Transverse colon (tissue), 4 donors: ENCODE results near the gene NBEAL2. TPM values are rescaled to one million over a fixed set of nuclear protein-coding genes. Genes with fewer than 3 reads are reported as not detected.
A peak's percentile ranks its signal among the peaks of the same experiment; 100 is the strongest.

Source experiments
- DNase-seq: peaks from one replicate; pipeline ENCODE4 v3.0.0-alpha.2; 2019
- H3K27ac ChIP-seq, 4 donors: fragments of 200-600 bp; sonication (generic); 2 replicates each; pipeline ENCODE4 v1.5.1; 2016 to 2018; ENCODE audit warnings: inconsistent platforms in 4 of 4
- H3K27me3 ChIP-seq: fragments of 200-600 bp; sonication (generic); 2 replicates; pipeline ENCODE4 v1.5.1; 2017; ENCODE audit warnings: inconsistent platforms
- H3K36me3 ChIP-seq, 4 donors: fragments of 200-600 bp; sonication (generic); 2 replicates each; pipeline ENCODE4 v1.5.1; 2017 to 2019; ENCODE audit warnings: inconsistent platforms in 4 of 4
- H3K4me1 ChIP-seq, 4 donors: fragments of 200-600 bp; sonication (generic); 2 replicates each; pipeline ENCODE4 v1.5.1; 2017 to 2020; ENCODE audit warnings: inconsistent platforms in 4 of 4
- H3K4me3 ChIP-seq, 4 donors: fragments of 200-600 bp; sonication (generic); 1 replicate in 1 of 4; 2 replicates in 3 of 4; pipeline versions ENCODE4 v1.5.1 to v1.6.1; 2017 to 2019; ENCODE audit warnings: inconsistent platforms in 4 of 4
- H3K9me3 ChIP-seq, 2 donors: fragments of 200-600 bp; sonication (generic); 2 replicates each; pipeline ENCODE4 v1.5.1; 2017 to 2019; ENCODE audit warnings: inconsistent platforms in 2 of 2
- EP300 ChIP-seq: sonication (generic); formaldehyde crosslinking; IDR thresholded peaks from one replicate; pipeline ENCODE4 v1.6.1; 2017; ENCODE audit warnings: antibody characterized with exemption, low read depth
- POLR2A ChIP-seq: fragments of 450-650 bp; IDR thresholded peaks from one replicate; pipeline ENCODE4 v1.6.1; 2016; ENCODE audit warnings: antibody characterized with exemption, mild to moderate bottlenecking, moderate library complexity
- POLR2AphosphoS5 ChIP-seq, 3 donors: sonication (generic); formaldehyde crosslinking; IDR thresholded peaks; one replicate each; pipeline ENCODE4 v1.6.1; 2016; ENCODE audit warnings: antibody characterized with exemption in 3 of 3
- WGBS, 2 donors: methylation state at CpG; one replicate each; pipeline ENCODE4 v1.1.5; 2018; ENCODE audit warnings: low coverage in 1 of 2; 5-methylcytosine and 5-hydroxymethylcytosine counted together
- in situ Hi-C, 4 donors: fragments of 200-750 bp; cut with MboI; loops; one replicate each; pipeline versions ENCODE4 v1.15.0 to v1.15.1; 2017; ENCODE audit warnings: low sequenced_read_pairs in 3 of 4, low pct_ligation_motif_present in 1 of 4, low pct_unique_long_range_greater_than_20kb in 1 of 4
- intact Hi-C: fragments of 100-400 bp; cut with DNase I; formaldehyde crosslinking; loops from one replicate; pipeline ENCODE4 v1.15.1; 2023; ENCODE audit warnings: low total_unique reads
- total RNA-seq, 4 donors: library from RNA; depleted of rRNA; stranded (reverse); fragments of >200 nt; gene quantifications; one replicate each; pipeline ENCODE4 v1.1.0, GENCODE V29; 2016
- TF ChIP-seq, protein P1 (sequence below), 5 experiments: fragments of 200-600 bp in 3 of 5; fragments of 450-650 bp in 2 of 5; sonication (generic) in 3 of 5; IDR thresholded peaks; 1 replicate in 2 of 5; 2 replicates in 3 of 5; pipeline ENCODE4 v1.5.1; 2016 to 2017; ENCODE audit warnings: antibody characterized with exemption in 5 of 5, inconsistent platforms in 3 of 5, mild to moderate bottlenecking in 2 of 5, moderate library complexity in 1 of 5

NBEAL2 gene
- total RNA-seq, 4 donors from 2014 or later: 81.1 to 163 (median 122) TPM

DNA sequence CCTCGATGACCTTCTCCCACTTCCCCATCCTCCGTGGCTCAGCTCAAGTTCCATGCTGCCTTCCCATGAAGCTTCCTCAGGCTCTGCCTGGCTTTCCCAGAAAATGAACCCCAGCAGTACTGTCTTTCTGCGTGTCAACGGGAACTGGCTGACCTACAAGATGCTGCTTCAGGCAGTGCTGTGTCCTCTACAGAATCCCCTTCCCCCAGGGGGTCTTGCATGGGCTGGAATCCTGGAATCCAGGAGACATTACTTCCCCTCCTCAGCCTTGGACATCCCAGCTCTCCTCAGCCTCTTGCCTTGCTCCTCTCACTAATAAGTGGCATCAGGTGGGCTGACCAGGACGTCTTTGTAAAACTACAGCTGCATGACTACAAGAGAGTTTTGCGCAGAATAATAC is 8.3 kb upstream of the NBEAL2 start:
- 62 to 80% methylated on average over 2 to 6 of the region's 6 CpGs for WGBS, 2 donors
- Histone ChIP-seq H3K27me3 (no peaks in the 10 kb centered on the region), H3K36me3 (no peaks in the 10 kb centered on the region), H3K4me3 (no peak overlapping the region), H3K9me3 (no peaks in the 10 kb centered on the region), H3K27ac (peak overlapping the region; percentile 16 to 60 (median 44)), H3K4me1 (peaks cover 36 to 90% (median 60%) of the 10 kb centered on the region in 4 donors)
- in situ Hi-C loops: no loop called here
- TF ChIP-seq POLR2A (no peak), EP300 (no peak), POLR2AphosphoS5 (IDR thresholded peaks at IDR 0.05) (no peak)
- TF ChIP-seq, protein P1, sequence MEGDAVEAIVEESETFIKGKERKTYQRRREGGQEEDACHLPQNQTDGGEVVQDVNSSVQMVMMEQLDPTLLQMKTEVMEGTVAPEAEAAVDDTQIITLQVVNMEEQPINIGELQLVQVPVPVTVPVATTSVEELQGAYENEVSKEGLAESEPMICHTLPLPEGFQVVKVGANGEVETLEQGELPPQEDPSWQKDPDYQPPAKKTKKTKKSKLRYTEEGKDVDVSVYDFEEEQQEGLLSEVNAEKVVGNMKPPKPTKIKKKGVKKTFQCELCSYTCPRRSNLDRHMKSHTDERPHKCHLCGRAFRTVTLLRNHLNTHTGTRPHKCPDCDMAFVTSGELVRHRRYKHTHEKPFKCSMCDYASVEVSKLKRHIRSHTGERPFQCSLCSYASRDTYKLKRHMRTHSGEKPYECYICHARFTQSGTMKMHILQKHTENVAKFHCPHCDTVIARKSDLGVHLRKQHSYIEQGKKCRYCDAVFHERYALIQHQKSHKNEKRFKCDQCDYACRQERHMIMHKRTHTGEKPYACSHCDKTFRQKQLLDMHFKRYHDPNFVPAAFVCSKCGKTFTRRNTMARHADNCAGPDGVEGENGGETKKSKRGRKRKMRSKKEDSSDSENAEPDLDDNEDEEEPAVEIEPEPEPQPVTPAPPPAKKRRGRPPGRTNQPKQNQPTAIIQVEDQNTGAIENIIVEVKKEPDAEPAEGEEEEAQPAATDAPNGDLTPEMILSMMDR (IDR thresholded peaks at IDR 0.05): no peak
- DNase-seq: no peak
- intact Hi-C loops: no loop called here

DNA sequence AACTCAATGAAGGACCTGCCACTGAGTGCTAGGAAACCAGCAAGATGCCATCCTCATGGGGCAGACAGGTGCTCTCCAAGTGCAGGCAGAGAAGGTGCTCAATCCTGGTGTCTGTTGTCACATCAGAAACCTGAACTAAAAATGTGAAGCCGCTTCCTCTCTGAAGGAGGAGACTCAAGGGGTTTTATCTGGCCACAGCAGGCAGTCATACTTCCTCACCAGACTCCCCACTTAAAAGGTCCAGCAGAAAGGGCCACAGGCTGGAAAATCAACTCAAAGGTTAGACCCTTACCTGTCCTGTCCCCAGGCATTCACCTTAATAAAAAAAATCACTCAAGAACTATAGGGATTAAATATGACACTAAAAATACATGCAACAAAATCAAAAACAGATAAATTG is 7.7 kb upstream of the NBEAL2 start:
- H3K27me3 ChIP-seq: no peaks in the 10 kb centered on the region
- H3K36me3 ChIP-seq: no peaks in the 10 kb centered on the region
- peaks cover 36 to 84% (median 55%) of the 10 kb centered on the region in 4 donors for H3K4me1 ChIP-seq
- no peaks in the 10 kb centered on the region for H3K9me3 ChIP-seq
- intact Hi-C loops: no loop called here
- in situ Hi-C loops: no loop called here
- DNase-seq: no peak
- 76% methylated on average over 1 of the region's 1 CpG; no CpG with 5 or more reads in 1 of the 2 donors for WGBS, 2 donors
- H3K4me3 ChIP-seq: no peak overlapping the region
- no peak for TF ChIP-seq POLR2AphosphoS5 (IDR thresholded peaks at IDR 0.05)
- H3K27ac ChIP-seq: peak overlapping the region in 3 of 4 donors; percentile 16 to 60 (median 49)

DNA sequence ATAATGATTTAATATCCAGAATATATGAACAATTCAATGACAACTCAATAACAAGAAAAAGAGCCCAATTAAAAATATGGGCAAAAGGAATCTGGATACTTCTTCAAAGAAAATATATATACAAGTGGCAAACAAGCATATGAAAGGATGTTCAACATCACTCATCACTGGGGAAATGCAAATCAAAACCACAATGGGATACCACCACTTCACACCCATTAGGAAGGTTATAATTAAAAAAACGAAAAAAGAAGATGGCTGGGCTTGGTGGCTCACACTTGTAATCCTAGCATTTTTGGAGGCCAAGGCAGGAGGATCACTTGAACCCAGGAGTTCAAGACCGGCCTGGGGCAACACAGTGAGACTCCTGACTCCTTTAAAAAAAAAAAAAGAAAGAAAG is 7.1 kb upstream of the NBEAL2 start:
- H3K4me1 ChIP-seq: peaks cover 36 to 83% (median 54%) of the 10 kb centered on the region in 4 donors
- no peak overlapping the region for H3K27ac ChIP-seq
- no peaks in the 10 kb centered on the region for H3K36me3 ChIP-seq
- no peak for TF ChIP-seq POLR2AphosphoS5 (IDR thresholded peaks at IDR 0.05)
- no peak for TF ChIP-seq POLR2A
- TF ChIP-seq, protein P1 (IDR thresholded peaks at IDR 0.05): no peak
- no peak for TF ChIP-seq EP300
- no peak overlapping the region for H3K4me3 ChIP-seq
- H3K9me3 ChIP-seq: no peaks in the 10 kb centered on the region
- no peak for DNase-seq
- intact Hi-C loops: no loop called here
- H3K27me3 ChIP-seq: no peaks in the 10 kb centered on the region
- 57 to 63% methylated on average over 1 to 2 of the region's 2 CpGs for WGBS, 2 donors
- in situ Hi-C loops: no loop called here

DNA sequence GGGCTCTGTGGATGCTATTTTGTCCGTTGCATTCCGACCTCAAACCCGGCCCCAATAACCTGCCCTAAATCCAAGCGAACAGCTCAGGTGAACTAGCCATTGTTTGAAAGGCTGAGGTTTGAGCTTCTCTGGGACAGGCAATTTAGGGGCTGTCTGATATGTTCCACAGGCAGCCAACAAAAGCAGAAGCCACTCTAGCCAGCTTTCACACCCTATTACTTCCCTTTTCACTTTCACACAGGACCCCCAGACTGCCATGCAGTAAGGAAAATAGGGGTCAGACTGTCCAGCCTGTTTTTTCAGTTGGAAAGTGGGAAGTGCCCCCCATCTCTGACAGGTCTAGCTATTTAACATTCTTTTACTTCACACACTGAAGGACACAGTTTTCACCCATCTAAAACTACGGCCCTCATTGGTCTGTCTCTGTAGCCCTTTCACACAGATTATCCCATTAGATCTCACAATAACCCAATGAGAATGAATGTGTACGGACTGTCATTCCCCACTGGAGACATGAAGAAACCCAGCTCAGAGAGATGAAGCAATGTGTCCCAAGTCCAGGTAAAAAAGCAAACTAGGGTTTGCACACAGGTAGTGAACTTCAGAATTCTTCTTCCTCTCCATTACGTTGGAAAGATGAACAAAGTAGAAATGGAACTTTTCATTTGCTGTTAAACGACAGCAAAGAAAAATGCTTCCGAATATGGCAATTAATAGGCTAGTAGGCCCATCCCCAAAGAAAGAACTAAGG is 4.9 kb upstream of the NBEAL2 start:
- DNase-seq: no peak
- no peak for TF ChIP-seq POLR2AphosphoS5 (IDR thresholded peaks at IDR 0.05)
- TF ChIP-seq EP300: no peak
- no peak for TF ChIP-seq POLR2A
- TF ChIP-seq, protein P1 (IDR thresholded peaks at IDR 0.05): no peak
- Histone ChIP-seq H3K9me3 (no peaks in the 10 kb centered on the region), H3K36me3 (no peaks in the 10 kb centered on the region), H3K27ac (no peak overlapping the region), H3K4me1 (peaks cover 26 to 79% (median 60%) of the 10 kb centered on the region in 4 donors), H3K4me3 (peak overlapping the region in 1 of 4 donors; percentile 76), H3K27me3 (no peaks in the 10 kb centered on the region)
- WGBS, 2 donors: 68 to 76% methylated on average over 8 to 9 of the region's 9 CpGs
- intact Hi-C loops (loop anchor here (1.0 to 5.0 kb wide), 2 partner anchors 32 to 37 kb away; no protein-coding TSS in a partner anchor), in situ Hi-C loops (no loop called here)
